ENCODE measurements around the gene IL27RA.
"Not testable (repeated sequence)": the region's sequence is repeated elsewhere in the genome, so short reads cannot be mapped to it uniquely, and the experiment has no call there.

GRCh38 chr19:14047866-14048265 is 16.3 kb downstream of the IL27RA start:
- TF ChIP-seq CTCF (conservative IDR thresholded peaks at IDR 0.05); EZH2 (IDR thresholded peaks at IDR 0.05; ENCODE audit: low read depth): not testable (repeated sequence)
